ENCODE measurements around the gene UBE2C. TPM values are rescaled to one million over a fixed set of nuclear protein-coding genes. Genes with fewer than 3 reads are reported as not detected.

Gene UBE2C
- total RNA-seq, 4 donors from 2014 or later = 0.83 to 2.7 (median 0.91) TPM; not detected in 1

- peaks cover 8 to 33% (median 13%) of the 10 kb centered on the region in 4 donors for H3K4me1 ChIP-seq
- H3K27me3 ChIP-seq = no peaks in the 10 kb centered on the region
- no peaks in the 10 kb centered on the region for H3K9me3 ChIP-seq
- no peak for DNase-seq (ENCODE audit: extremely low spot score)
- H3K36me3 ChIP-seq = peaks cover 21 to 82% (median 54%) of the 10 kb centered on the region in 4 donors
- no peak overlapping the region for H3K27ac ChIP-seq (replicated peaks in 1 of 4)
- H3K4me3 ChIP-seq = no peak overlapping the region
- TF ChIP-seq EP300 (IDR thresholded peaks at IDR 0.05) = no peak
- TF ChIP-seq, protein P1, sequence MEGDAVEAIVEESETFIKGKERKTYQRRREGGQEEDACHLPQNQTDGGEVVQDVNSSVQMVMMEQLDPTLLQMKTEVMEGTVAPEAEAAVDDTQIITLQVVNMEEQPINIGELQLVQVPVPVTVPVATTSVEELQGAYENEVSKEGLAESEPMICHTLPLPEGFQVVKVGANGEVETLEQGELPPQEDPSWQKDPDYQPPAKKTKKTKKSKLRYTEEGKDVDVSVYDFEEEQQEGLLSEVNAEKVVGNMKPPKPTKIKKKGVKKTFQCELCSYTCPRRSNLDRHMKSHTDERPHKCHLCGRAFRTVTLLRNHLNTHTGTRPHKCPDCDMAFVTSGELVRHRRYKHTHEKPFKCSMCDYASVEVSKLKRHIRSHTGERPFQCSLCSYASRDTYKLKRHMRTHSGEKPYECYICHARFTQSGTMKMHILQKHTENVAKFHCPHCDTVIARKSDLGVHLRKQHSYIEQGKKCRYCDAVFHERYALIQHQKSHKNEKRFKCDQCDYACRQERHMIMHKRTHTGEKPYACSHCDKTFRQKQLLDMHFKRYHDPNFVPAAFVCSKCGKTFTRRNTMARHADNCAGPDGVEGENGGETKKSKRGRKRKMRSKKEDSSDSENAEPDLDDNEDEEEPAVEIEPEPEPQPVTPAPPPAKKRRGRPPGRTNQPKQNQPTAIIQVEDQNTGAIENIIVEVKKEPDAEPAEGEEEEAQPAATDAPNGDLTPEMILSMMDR (IDR thresholded peaks at IDR 0.05) = no peak
- intact Hi-C loops (cut with DNase I) = no loop called here
- 77% methylated on average over 2 of the region's 2 CpGs for WGBS
These were observed 37.8 kb downstream of the UBE2C start for GRCh38 chr20:45850238-45850637.

DNA sequence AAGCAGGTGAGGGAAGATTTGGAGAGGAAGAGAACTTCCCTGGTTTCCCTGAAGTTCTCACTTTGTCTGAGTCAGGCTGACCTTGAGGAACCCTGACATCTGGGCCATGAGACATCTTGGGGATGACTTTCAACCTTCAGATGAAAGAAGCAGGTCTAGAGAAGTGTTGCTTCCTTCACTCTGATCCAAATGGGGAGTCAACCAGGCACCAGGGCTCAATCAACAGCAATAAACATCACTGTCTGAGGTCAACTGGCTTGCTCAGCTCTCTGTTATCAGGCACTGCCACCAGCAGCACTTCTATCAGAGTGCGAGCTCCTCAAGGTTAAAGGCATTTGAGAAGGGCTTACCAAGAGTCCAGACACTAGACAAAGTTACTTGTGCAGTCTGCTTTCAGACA, 38.5 kb downstream of the UBE2C start:
- H3K4me3 ChIP-seq = no peak overlapping the region
- H3K27me3 ChIP-seq = no peaks in the 10 kb centered on the region
- H3K4me1 ChIP-seq = peaks cover 15 to 33% (median 20%) of the 10 kb centered on the region in 4 donors
- H3K9me3 ChIP-seq = no peaks in the 10 kb centered on the region
- TF ChIP-seq POLR2A (IDR thresholded peaks at IDR 0.05; ENCODE audit: low read depth) = no peak
- TF ChIP-seq EP300 (IDR thresholded peaks at IDR 0.05) = no peak
- TF ChIP-seq, protein P1 (IDR thresholded peaks at IDR 0.05) = no peak
- TF ChIP-seq POLR2AphosphoS5 (IDR thresholded peaks at IDR 0.05) = no peak
- intact Hi-C loops (cut with DNase I) = no loop called here
- WGBS = 92% methylated on average over 1 of the region's 1 CpG
- no peak for DNase-seq (ENCODE audit: extremely low spot score)
- no peak overlapping the region for H3K27ac ChIP-seq (replicated peaks in 1 of 4)
- H3K36me3 ChIP-seq = peaks cover 19 to 75% (median 47%) of the 10 kb centered on the region in 4 donors

- H3K9me3 ChIP-seq = no peaks in the 10 kb centered on the region
- no peak overlapping the region for H3K4me3 ChIP-seq
- peaks cover 14 to 69% (median 42%) of the 10 kb centered on the region in 4 donors for H3K36me3 ChIP-seq
- H3K4me1 ChIP-seq = peaks cover 21 to 38% (median 26%) of the 10 kb centered on the region in 4 donors
- H3K27ac ChIP-seq (replicated peaks in 1 of 4) = no peak overlapping the region
- intact Hi-C loops (cut with DNase I) = no loop called here
- TF ChIP-seq EP300 (IDR thresholded peaks at IDR 0.05) (no peak), POLR2AphosphoS5 (IDR thresholded peaks at IDR 0.05) (no peak), POLR2A (IDR thresholded peaks at IDR 0.05; ENCODE audit: low read depth) (no peak)
- TF ChIP-seq, protein P1 (IDR thresholded peaks at IDR 0.05) = no peak
- H3K27me3 ChIP-seq = no peaks in the 10 kb centered on the region
- no peak for DNase-seq (ENCODE audit: extremely low spot score)
These were observed 39.1 kb downstream of the UBE2C start for GRCh38 chr20:45851501-45851900.

DNA sequence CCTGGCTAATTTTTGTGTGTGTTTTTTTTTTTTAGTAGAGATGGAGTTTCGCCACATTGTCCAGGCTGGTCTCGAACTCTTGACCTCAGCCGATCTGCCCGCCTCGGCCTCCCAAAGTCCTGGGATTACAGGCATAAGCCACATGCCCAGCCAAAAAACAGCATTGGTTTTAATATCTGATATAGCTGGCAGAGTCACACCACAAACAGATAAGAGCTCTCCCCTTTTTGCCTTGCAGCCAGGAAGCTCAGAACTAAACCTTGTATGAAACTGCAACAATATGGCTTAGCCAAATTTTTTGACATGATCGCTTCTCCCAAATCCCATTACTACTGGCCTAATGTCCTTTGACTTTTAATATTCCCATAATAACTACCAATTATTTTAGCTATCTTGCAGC, 39.9 kb downstream of the UBE2C start:
- peaks cover 6 to 61% (median 34%) of the 10 kb centered on the region in 4 donors for H3K36me3 ChIP-seq
- no peak for DNase-seq (ENCODE audit: extremely low spot score)
- peaks cover 21 to 43% (median 28%) of the 10 kb centered on the region in 4 donors for H3K4me1 ChIP-seq
- no peaks in the 10 kb centered on the region for H3K27me3 ChIP-seq
- no peak for TF ChIP-seq EP300 (IDR thresholded peaks at IDR 0.05)
- TF ChIP-seq POLR2A (IDR thresholded peaks at IDR 0.05; ENCODE audit: low read depth) = no peak
- no peak for TF ChIP-seq POLR2AphosphoS5 (IDR thresholded peaks at IDR 0.05)
- TF ChIP-seq, protein P1 (IDR thresholded peaks at IDR 0.05) = no peak
- H3K4me3 ChIP-seq = no peak overlapping the region
- intact Hi-C loops (cut with DNase I) = no loop called here
- H3K9me3 ChIP-seq = no peaks in the 10 kb centered on the region
- WGBS = 94% methylated on average over 6 of the region's 6 CpGs
- no peak overlapping the region for H3K27ac ChIP-seq (replicated peaks in 1 of 4)

GRCh38 chr20:45853484-45853883, 41.0 kb downstream of the UBE2C start:
- DNase-seq (ENCODE audit: extremely low spot score) = no peak
- Histone ChIP-seq H3K9me3 (no peaks in the 10 kb centered on the region), H3K4me3 (no peak overlapping the region), H3K27me3 (no peaks in the 10 kb centered on the region), H3K36me3 (peaks cover 6 to 49% (median 23%) of the 10 kb centered on the region in 4 donors), H3K4me1 (peaks cover 29 to 53% (median 38%) of the 10 kb centered on the region in 4 donors), H3K27ac (replicated peaks in 1 of 4) (no peak overlapping the region)
- TF ChIP-seq, protein P1 (IDR thresholded peaks at IDR 0.05) = no peak
- no peak for TF ChIP-seq POLR2A (IDR thresholded peaks at IDR 0.05; ENCODE audit: low read depth)
- 75% methylated on average over 2 of the region's 2 CpGs for WGBS
- intact Hi-C loops (cut with DNase I) = no loop called here

Data from esophagus muscularis mucosa (tissue), 4 donors.